ENCODE measurements around the gene GPR68. TPM values are rescaled to one million over a fixed set of nuclear protein-coding genes. Genes with fewer than 3 reads are reported as not detected.
"Not testable (repeated sequence)": the region's sequence is repeated elsewhere in the genome, so short reads cannot be mapped to it uniquely, and the experiment has no call there.

The GPR68 gene
- total and polyA plus RNA-seq, 4 donors, result 2.3 to 7.6 (median 2.8) TPM

DNA sequence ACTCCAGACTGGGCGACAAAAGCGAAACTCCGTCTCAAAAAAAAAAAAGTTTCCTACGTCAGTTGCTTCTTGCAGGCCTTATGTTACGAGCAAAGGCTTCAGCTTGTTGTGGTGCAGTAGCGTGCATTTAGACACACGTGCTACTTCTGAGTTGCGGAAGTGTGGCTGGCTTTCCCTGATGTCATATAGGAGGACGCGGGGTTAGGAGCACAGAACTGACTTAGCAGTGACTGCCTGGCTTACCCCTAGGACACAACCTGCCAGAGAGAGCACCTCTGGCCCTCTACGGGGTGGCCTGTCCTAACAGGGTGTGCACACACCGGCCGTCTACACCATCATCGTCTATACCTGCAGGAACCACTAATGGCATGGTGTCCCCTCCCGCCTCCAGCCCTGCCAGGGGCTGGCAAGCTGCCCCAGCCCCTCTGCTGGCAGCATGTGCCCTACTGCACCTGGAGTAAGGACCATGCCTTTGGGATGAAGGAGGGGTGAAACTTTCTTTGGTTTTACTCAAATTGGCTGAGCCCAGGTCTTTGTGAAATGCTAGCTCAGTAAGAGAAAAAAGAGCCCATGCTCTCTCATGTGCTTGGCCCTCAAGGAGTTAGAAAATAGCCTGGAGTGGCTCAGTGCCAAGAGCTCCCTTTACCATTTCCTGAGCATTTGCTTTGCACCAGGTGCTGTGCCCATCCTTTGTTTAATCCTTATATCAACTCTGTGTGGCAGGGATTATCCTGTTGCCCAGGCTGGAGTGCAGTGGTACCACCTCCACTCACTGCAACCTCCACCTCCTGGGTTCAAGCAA, 1.7 kb upstream of the GPR68 start:
- ATAC-seq (ENCODE audit: insufficient read depth, low FRiP score) (no peak), DNase-seq (no peak)
- Histone ChIP-seq H3K36me3 (ENCODE audit: control insufficient read depth in 4 of 4, insufficient read depth in 4 of 4, low read length in 4 of 4) (no peaks in the 10 kb centered on the region), H3K9ac (ENCODE audit: insufficient read depth in 1 of 2, low read length in 2 of 2) (no peak overlapping the region), H3K9me3 (ENCODE audit: control insufficient read depth in 4 of 4, insufficient read depth in 3 of 4, low read length in 3 of 4) (peaks cover 0 to 3% (median 0%) of the 10 kb centered on the region in 4 donors), H3K4me3 (no peak overlapping the region), H3K4me1 (ENCODE audit: control insufficient read depth in 5 of 5, insufficient read depth in 5 of 5, low read length in 5 of 5) (peaks cover 0 to 27% (median 6%) of the 10 kb centered on the region in 5 donors), H3K27ac (ENCODE audit: low read depth in 1 of 2, low read length in 1 of 2) (peak overlapping the region in 1 of 2 donors; percentile 26), H3K27me3 (ENCODE audit: control insufficient read depth in 3 of 3, insufficient read depth in 3 of 3, low read length in 2 of 3) (no peaks in the 10 kb centered on the region)
- TF ChIP-seq, protein P1, sequence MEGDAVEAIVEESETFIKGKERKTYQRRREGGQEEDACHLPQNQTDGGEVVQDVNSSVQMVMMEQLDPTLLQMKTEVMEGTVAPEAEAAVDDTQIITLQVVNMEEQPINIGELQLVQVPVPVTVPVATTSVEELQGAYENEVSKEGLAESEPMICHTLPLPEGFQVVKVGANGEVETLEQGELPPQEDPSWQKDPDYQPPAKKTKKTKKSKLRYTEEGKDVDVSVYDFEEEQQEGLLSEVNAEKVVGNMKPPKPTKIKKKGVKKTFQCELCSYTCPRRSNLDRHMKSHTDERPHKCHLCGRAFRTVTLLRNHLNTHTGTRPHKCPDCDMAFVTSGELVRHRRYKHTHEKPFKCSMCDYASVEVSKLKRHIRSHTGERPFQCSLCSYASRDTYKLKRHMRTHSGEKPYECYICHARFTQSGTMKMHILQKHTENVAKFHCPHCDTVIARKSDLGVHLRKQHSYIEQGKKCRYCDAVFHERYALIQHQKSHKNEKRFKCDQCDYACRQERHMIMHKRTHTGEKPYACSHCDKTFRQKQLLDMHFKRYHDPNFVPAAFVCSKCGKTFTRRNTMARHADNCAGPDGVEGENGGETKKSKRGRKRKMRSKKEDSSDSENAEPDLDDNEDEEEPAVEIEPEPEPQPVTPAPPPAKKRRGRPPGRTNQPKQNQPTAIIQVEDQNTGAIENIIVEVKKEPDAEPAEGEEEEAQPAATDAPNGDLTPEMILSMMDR (IDR thresholded peaks at IDR 0.05; ENCODE audit: control extremely low read depth, extremely low read depth), result no peak
- 89 to 92% methylated on average over 15 of the region's 15 CpGs for WGBS, 2 donors

DNA sequence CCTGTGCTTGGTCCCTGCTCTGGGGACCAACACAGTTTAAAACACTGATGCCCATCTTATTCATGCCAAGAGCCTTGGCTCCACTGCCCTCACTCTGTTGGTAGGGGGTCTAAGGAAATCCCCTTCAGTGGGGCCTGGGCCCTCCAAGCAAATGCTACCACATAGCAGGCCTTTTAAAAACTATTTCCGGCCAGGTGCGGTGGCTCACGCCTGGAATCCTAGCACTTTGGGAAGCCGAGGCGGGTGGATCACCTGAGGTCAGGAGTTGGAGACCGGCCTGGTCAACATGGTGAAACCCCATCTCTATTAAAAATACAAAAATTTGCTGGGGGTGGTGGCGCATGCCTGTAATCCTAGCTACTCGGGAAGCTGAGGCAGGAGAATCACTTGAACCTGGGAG, 1.1 kb upstream of the GPR68 start:
- not testable (repeated sequence) for H3K4me3 ChIP-seq; DNase-seq; H3K27me3 ChIP-seq (ENCODE audit: control insufficient read depth in 3 of 3, insufficient read depth in 3 of 3, low read length in 2 of 3); H3K36me3 ChIP-seq (ENCODE audit: control insufficient read depth in 4 of 4, insufficient read depth in 4 of 4, low read length in 4 of 4); H3K9me3 ChIP-seq (ENCODE audit: control insufficient read depth in 4 of 4, insufficient read depth in 3 of 4, low read length in 3 of 4); ATAC-seq (ENCODE audit: insufficient read depth, low FRiP score); H3K9ac ChIP-seq (ENCODE audit: insufficient read depth in 1 of 2, low read length in 2 of 2)
- Histone ChIP-seq H3K4me1 (ENCODE audit: control insufficient read depth in 5 of 5, insufficient read depth in 5 of 5, low read length in 5 of 5) (peaks cover 0 to 29% (median 6%) of the 10 kb centered on the region in 5 donors), H3K27ac (ENCODE audit: low read depth in 1 of 2, low read length in 1 of 2) (peak overlapping the region in 1 of 2 donors; percentile 18)
- 93 to 99% methylated on average over 8 of the region's 8 CpGs for WGBS, 2 donors

DNA sequence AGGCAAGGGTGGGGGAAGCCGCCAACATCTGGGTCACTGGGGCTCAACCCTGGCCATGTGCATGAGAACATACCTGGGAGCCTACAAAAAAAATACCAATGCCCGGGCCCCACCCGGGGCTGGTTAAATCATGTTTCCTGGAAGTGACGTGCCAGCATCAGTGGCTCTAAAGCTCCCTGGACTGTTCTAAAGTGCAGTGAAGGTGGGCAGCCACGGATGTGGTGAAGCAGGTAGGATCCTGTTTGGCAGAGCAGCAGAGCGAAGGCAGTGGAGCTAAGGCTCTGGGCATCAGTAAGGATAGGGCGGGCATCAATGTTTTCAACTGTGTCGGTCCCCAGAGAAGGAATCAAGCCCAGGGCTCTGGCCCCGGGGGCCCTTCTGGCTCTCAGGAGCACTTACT, 525 bp upstream of the GPR68 start:
- H3K9ac ChIP-seq (ENCODE audit: insufficient read depth in 1 of 2, low read length in 2 of 2), result no peak overlapping the region
- TF ChIP-seq, protein P1 (IDR thresholded peaks at IDR 0.05; ENCODE audit: control extremely low read depth, extremely low read depth), result no peak
- peak overlapping the region in 1 of 2 donors; percentile 65 for H3K27ac ChIP-seq (ENCODE audit: low read depth in 1 of 2, low read length in 1 of 2)
- H3K36me3 ChIP-seq (ENCODE audit: control insufficient read depth in 4 of 4, insufficient read depth in 4 of 4, low read length in 4 of 4), result no peaks in the 10 kb centered on the region
- H3K4me1 ChIP-seq (ENCODE audit: control insufficient read depth in 5 of 5, insufficient read depth in 5 of 5, low read length in 5 of 5), result peaks cover 0 to 24% (median 2%) of the 10 kb centered on the region in 5 donors
- WGBS, 2 donors, result 77 to 80% methylated on average over 9 of the region's 9 CpGs
- peaks cover 0 to 3% (median 1%) of the 10 kb centered on the region in 4 donors for H3K9me3 ChIP-seq (ENCODE audit: control insufficient read depth in 4 of 4, insufficient read depth in 3 of 4, low read length in 3 of 4)
- ATAC-seq (ENCODE audit: insufficient read depth, low FRiP score) (no peak), DNase-seq (no peak)
- no peak overlapping the region for H3K4me3 ChIP-seq
- H3K27me3 ChIP-seq (ENCODE audit: control insufficient read depth in 3 of 3, insufficient read depth in 3 of 3, low read length in 2 of 3), result no peaks in the 10 kb centered on the region

DNA sequence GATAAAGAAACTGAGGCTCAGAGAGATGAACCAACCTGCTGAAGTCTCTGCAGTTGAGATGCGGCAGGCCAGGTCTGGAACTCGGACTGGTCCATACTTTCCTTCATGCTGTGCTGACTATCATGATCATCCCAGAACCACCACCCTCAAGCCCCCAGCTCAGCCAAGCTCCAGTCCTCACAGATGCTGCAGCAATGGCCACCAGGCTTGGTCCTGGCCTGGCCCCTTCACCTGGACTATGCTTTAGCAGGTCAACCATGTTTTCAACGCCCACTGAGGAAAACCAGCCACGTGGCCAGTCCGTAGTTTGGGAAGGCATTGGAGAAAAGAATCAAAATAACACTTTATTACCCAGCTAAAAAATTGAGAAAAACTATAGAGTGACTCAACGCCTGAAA, 1.4 kb downstream of the GPR68 start:
- Histone ChIP-seq H3K27me3 (ENCODE audit: control insufficient read depth in 3 of 3, insufficient read depth in 3 of 3, low read length in 2 of 3) (no peaks in the 10 kb centered on the region), H3K27ac (ENCODE audit: low read depth in 1 of 2, low read length in 1 of 2) (peak overlapping the region in 1 of 2 donors; percentile 86), H3K4me3 (no peak overlapping the region), H3K36me3 (ENCODE audit: control insufficient read depth in 4 of 4, insufficient read depth in 4 of 4, low read length in 4 of 4) (no peaks in the 10 kb centered on the region), H3K9me3 (ENCODE audit: control insufficient read depth in 4 of 4, insufficient read depth in 3 of 4, low read length in 3 of 4) (peaks cover 0 to 3% (median 1%) of the 10 kb centered on the region in 4 donors), H3K4me1 (ENCODE audit: control insufficient read depth in 5 of 5, insufficient read depth in 5 of 5, low read length in 5 of 5) (peaks cover 0 to 18% (median 0%) of the 10 kb centered on the region in 5 donors), H3K9ac (ENCODE audit: insufficient read depth in 1 of 2, low read length in 2 of 2) (no peak overlapping the region)
- ATAC-seq (ENCODE audit: insufficient read depth, low FRiP score), result no peak
- no peak for DNase-seq
- WGBS, 2 donors, result 80 to 86% methylated on average over 6 of the region's 6 CpGs
- TF ChIP-seq, protein P1 (IDR thresholded peaks at IDR 0.05; ENCODE audit: control extremely low read depth, extremely low read depth), result no peak

All from lung (tissue), 12 donors.